ENCODE results near the gene FTH1. TPM values are rescaled to one million over a fixed set of nuclear protein-coding genes. Genes with fewer than 3 reads are reported as not detected.
A peak's percentile ranks its signal among the peaks of the same experiment; 100 is the strongest.

FTH1 gene
- total RNA-seq, 1 donor from 2014 or later: 393 TPM

DNA sequence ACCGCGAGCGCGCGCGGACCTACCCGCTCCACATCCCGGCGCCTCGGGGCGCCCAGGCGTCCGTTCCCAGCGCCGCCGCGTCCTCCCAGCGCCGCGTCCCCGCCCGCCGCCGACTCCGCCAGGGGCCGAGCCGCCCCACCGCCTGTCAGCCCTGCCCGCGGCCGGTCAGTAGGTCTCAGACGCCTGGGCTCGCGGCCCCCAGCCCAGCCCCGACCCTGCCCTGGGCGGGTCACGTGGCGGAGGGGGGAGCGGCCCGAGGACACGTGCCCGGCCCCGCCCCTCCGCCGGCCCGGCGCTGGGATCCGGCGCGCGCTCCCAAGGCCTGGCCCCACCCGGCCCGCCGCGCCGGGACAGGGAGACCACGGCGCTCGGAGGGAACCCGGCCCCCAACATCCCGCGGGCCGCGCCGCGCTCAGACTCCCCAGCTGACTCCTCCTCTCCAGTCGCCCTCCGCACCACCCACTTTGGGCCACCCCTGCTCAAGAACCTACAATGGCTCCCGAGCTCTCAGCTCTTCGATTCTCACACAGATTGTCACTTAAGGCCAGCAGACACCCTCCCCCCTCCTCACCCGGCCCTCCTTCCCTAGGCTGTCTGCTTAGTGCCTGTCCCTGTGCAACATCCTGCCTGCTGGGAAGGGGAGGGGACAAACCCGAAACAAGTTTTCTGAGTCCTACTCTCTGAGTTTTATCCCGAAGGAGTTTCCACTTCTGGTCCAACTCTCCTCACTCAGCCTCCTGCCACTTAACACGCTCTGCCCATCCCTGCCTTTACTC is 49.9 kb downstream of the FTH1 start, which contains the start of gene RAB3IL1:
RAB3IL1 (minus strand) TSS at position 233 of the 776 bp plus-strand sequence; CDS start at position 34, 199 bp downstream.
- DNase-seq (ENCODE audit: low read depth in 2 of 2): peak in 1 of 2 donors; percentile 51

DNA sequence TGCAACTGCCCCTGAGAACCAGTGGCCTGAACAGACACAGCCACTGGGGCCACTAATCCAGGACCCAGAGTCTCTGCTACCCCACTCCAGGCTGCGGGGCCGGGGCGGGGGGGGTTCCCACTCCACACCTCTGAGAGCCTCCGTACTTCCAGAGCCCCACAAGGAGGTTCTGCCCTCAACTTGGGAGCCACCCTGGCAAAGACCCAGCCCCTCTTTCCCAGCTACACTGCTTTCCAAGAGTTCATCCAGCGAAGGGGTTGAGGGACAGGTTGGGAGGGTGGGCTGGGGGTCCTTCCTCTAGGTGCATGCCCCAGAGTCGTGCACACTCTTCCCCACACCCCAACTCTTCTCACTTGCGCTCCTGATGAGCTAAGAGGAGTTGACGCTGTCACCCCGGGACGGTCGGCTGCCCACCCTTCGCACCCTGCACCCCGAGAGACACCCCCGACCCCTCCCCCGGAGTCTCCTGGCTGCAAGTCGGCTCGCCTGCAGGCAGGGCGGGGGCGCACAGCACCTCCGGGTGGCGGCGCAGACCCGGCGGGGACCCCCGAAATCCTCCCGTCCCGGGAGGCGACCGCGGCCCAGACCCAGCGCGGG is 50.6 kb downstream of the FTH1 start:
- no peak for DNase-seq (ENCODE audit: low read depth in 2 of 2)

DNA sequence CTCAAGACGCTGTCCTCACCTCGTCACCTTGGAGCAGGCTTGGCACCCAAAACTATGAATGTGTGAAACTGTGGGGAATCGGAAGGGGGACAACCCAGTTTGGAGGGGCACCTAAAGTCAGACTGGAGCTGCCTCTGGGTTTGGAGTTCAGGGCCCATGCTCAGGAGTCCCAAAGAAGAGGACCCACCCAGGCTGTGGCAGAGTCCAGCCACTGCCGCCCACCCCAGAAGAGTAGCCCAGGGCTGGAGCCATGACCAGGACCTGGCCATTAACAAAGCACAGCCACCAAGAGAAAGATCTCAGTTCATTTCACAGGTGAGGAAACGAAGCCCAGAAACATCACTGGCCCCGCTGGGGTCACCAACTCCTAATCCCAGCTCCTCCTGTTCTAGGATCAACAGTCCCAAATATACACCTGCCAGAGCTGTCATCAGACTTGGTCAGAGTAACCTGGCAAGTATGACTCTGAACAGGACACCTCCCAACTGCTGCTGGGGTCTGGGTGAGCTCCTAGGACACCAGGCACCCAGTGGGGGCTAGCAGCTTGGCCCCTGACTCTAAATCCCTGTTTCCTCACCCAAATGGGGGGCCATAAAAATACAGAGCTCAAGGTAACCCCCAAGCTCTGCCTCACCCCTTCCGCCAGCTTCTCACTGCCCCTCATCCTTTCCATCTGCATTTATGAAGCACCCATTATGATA is 52.8 kb downstream of the FTH1 start:
- no peak for DNase-seq (ENCODE audit: low read depth in 2 of 2)

Other genes with a start within 250 kb of the FTH1 start
- 0.25 and 0.26 TPM in 2 replicates for gene MYRF, start 215.0 kb downstream of the FTH1 start, total RNA-seq
- 93.4 and 124 TPM in 2 replicates for gene TMEM258, start 175.0 kb downstream of the FTH1 start, total RNA-seq
- 20.0 and 30.8 TPM in 2 replicates for gene FEN1, start 174.7 kb downstream of the FTH1 start, total RNA-seq
- gene FADS1, start 150.6 kb downstream of the FTH1 start, total RNA-seq: 22.3 and 39.3 TPM in 2 replicates
- 57.7 and 114 TPM in 2 replicates for gene FADS2, start 139.3 kb downstream of the FTH1 start, total RNA-seq
- 77.4 and 90.9 TPM in 2 replicates for gene FADS3, start 76.1 kb downstream of the FTH1 start, total RNA-seq
- gene RAB3IL1, start 50.1 kb downstream of the FTH1 start, total RNA-seq: 1.9 and 11.3 TPM in 2 replicates
- gene BEST1, start 17.3 kb downstream of the FTH1 start, total RNA-seq: under 0.01 and 0.13 TPM in 2 replicates
- 17.7 and 25.9 TPM in 2 replicates for gene INCENP, start 156.4 kb upstream of the FTH1 start, total RNA-seq
- gene SCGB1D1, start 222.6 kb upstream of the FTH1 start, total RNA-seq: not detected in 2 replicates
- not detected in 2 replicates for gene SCGB2A1, start 241.0 kb upstream of the FTH1 start, total RNA-seq

Data from dermis microvascular lymphatic vessel endothelial cell (primary cell).